Ishikawa (cell line): ENCODE data around the gene SIGLEC1.

Experiments
- EP300 ChIP-seq: IDR thresholded peaks from 2 replicates; pipeline ENCODE4 v1.6.1; 2012; ENCODE audit warnings: borderline replicate concordance
- NFIC ChIP-seq: IDR thresholded peaks from 2 replicates; pipeline ENCODE4 v1.6.1; 2012

DNA sequence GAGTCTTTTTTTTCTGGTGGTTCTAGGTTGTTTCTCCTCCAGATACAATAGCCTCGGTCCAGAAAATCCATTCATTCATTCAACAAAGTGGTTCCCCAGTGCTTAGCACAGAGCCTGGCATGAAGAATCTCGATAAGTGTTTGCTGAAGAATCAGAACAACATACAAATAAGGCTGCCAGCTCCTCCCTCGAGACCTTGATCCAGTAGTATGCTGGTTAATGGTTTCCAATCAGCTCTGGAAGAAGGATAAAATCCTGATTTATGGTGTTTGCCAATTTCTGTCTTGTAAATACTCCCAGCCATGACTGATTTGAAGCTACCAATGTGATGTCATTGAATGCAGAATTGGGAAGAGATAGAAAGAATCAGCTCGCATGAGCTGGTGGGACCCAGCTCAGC, 23.4 kb upstream of the SIGLEC1 start:
- TF ChIP-seq EP300 (no peak), NFIC (no peak)
